ENCODE results near the gene WDR5. TPM values are rescaled to one million over a fixed set of nuclear protein-coding genes. Genes with fewer than 3 reads are reported as not detected.

Gene WDR5
- total RNA-seq, 1 experiment from 2014 or later, result 29.1 TPM

DNA sequence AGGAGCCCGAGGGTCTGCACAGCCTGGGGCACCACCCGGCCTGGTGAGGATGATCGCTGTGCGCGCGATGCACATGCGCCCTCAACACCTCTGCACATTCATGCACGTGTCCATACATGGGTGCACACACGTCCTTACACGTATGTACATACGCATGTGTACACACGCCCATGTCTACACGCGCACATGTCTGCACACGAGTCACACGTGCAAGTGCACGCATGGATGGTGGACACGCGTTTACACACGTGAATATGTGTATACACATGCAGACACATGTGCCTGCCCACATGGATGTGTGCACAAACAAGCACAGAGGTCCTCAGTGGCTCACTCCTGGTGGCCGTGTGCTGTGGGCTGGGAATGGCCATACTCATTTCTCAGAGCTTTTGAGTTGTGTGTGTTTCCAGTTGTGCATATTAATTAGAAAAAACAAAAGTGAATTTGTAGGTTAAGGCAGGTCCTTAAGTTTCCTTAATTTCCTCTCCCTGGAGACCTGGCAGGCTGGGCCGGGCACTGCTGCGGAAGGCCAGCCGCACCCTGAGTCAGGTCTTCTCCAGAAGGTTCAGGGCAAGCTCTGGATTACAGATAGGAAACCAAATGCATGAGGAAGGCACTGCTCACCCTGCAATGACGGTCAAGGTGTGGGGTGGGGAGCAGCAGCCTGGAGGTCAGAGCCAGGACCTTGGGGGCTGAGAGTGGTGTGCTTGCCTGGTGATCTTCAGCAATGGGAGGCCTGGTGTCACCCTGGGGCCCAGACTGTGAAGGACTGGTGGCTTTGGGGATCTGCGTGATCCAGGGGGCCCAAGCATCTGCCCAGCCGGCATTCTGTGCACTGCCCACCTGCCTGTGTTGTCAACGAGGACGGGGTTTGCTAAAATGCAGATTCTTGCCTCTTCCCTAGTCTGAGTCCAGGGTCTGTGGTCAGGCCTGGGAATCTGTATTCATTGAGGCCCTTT is 29.8 kb downstream of the WDR5 start:
- BruUV-seq (replicated peaks), result TSS peak; percentile 62

DNA sequence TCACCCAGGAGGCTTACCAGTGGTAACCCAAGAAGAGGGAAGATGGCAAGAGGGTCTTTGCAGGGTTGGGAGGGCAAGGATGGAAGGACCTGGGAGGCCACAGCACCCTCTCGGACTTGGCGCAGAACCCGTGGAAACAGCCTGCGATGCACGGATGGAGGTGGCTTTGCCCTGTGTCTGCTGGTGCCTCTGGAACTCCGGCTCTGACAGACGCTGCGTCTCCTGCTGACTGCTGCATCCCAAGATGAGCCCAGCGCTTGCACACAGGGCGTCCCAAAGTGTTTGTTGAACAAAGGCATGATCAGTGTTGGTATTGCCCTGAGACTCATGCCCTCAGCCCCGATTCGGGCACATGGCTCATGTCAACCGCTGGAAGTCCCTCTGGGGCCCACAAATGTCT is 30.5 kb downstream of the WDR5 start:
- Histone ChIP-seq H3K9me2 (replicated peaks; ENCODE audit: low read length) (no peaks in the 10 kb centered on the region), H3K27ac (ENCODE audit: low read length) (no peak overlapping the region), H3K79me2 (ENCODE audit: low read length) (no peaks in the 10 kb centered on the region), H3K9me3 (ENCODE audit: low read length) (no peaks in the 10 kb centered on the region), H3F3A (ENCODE audit: low read length, unreplicated experiment) (no peaks in the 10 kb centered on the region), H3K4me1 (ENCODE audit: insufficient read depth, low read length) (no peaks in the 10 kb centered on the region; the same call in 1 of the 2 replicates), H3K4me3 (ENCODE audit: low read length) (no peak overlapping the region), H4K20me1 (ENCODE audit: low read length) (no peaks in the 10 kb centered on the region), H3K27me3 (ENCODE audit: low read length) (no peaks in the 10 kb centered on the region), H2AFZ (ENCODE audit: low read length) (no peak overlapping the region), H3K4me2 (ENCODE audit: low read length) (no peak overlapping the region), H3K36me3 (ENCODE audit: low read depth, low read length) (no peaks in the 10 kb centered on the region), H3K9ac (ENCODE audit: low read length) (no peak overlapping the region)
- ChIA-PET CTCF (no interaction called here), POLR2A (ENCODE audit: unreplicated experiment) (no interaction called here)
- DNase-seq (no peak), ATAC-seq (no peak)
- BruUV-seq (replicated peaks), result no TSS peak
- TF ChIP-seq, protein P1, sequence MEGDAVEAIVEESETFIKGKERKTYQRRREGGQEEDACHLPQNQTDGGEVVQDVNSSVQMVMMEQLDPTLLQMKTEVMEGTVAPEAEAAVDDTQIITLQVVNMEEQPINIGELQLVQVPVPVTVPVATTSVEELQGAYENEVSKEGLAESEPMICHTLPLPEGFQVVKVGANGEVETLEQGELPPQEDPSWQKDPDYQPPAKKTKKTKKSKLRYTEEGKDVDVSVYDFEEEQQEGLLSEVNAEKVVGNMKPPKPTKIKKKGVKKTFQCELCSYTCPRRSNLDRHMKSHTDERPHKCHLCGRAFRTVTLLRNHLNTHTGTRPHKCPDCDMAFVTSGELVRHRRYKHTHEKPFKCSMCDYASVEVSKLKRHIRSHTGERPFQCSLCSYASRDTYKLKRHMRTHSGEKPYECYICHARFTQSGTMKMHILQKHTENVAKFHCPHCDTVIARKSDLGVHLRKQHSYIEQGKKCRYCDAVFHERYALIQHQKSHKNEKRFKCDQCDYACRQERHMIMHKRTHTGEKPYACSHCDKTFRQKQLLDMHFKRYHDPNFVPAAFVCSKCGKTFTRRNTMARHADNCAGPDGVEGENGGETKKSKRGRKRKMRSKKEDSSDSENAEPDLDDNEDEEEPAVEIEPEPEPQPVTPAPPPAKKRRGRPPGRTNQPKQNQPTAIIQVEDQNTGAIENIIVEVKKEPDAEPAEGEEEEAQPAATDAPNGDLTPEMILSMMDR (conservative IDR thresholded peaks at IDR 0.05; ENCODE audit: low read depth, low read length), result no peak
- TF ChIP-seq EZH2 (IDR thresholded peaks at IDR 0.05; ENCODE audit: low read length, unreplicated experiment), result no peak
- TF ChIP-seq EZH2phosphoT487 (IDR thresholded peaks at IDR 0.05; ENCODE audit: borderline replicate concordance, low read length), result no peak
- intact Hi-C loops (cut with micrococcal nuclease), result no loop called here

More for the DNA sequence above, 29.8 kb downstream of the WDR5 start:
- H3K4me1 ChIP-seq (ENCODE audit: insufficient read depth, low read length), result no peaks in the 10 kb centered on the region; the same call in 1 of the 2 replicates
- intact Hi-C loops (cut with micrococcal nuclease), result no loop called here
- H2AFZ ChIP-seq (ENCODE audit: low read length), result no peak overlapping the region
- H3F3A ChIP-seq (ENCODE audit: low read length, unreplicated experiment), result no peaks in the 10 kb centered on the region
- no peak overlapping the region for H3K27ac ChIP-seq (ENCODE audit: low read length)
- no peaks in the 10 kb centered on the region for H4K20me1 ChIP-seq (ENCODE audit: low read length)
- H3K4me2 ChIP-seq (ENCODE audit: low read length), result no peak overlapping the region
- no peaks in the 10 kb centered on the region for H3K9me2 ChIP-seq (replicated peaks; ENCODE audit: low read length)
- H3K4me3 ChIP-seq (ENCODE audit: low read length), result no peak overlapping the region
- ChIA-PET CTCF (no interaction called here), POLR2A (ENCODE audit: unreplicated experiment) (no interaction called here)
- ATAC-seq, result no peak
- H3K36me3 ChIP-seq (ENCODE audit: low read depth, low read length), result no peaks in the 10 kb centered on the region
- DNase-seq, result no peak
- TF ChIP-seq, protein P1 (conservative IDR thresholded peaks at IDR 0.05; ENCODE audit: low read depth, low read length), result no peak
- no peak for TF ChIP-seq EZH2phosphoT487 (IDR thresholded peaks at IDR 0.05; ENCODE audit: borderline replicate concordance, low read length)
- no peak for TF ChIP-seq EZH2 (IDR thresholded peaks at IDR 0.05; ENCODE audit: low read length, unreplicated experiment)
- no peaks in the 10 kb centered on the region for H3K27me3 ChIP-seq (ENCODE audit: low read length)
- no peak overlapping the region for H3K9ac ChIP-seq (ENCODE audit: low read length)
- H3K9me3 ChIP-seq (ENCODE audit: low read length), result no peaks in the 10 kb centered on the region
- no peaks in the 10 kb centered on the region for H3K79me2 ChIP-seq (ENCODE audit: low read length)

DNA sequence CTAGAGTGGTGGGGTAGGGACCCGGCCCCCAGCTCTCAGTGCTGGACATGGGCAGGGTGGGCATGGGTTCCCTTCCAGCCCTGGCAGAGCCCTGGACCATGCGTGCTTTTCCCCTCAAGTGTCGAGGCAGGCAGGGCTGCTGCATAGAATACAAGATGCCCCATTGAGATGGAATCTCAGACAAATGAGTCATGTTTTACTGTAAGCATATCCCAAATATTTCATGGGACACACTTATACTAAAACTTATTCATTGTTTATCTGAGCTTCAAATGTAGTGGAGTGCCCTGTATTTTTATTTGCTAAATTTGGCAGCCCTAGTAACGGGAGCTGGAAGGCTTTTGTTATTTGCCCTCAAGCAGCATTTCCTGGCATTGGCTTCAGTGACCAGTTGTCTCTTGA is 31.6 kb downstream of the WDR5 start:
- H3K36me3 ChIP-seq (ENCODE audit: low read depth, low read length), result no peaks in the 10 kb centered on the region
- intact Hi-C loops (cut with micrococcal nuclease), result no loop called here
- no peak for ATAC-seq
- H3K27ac ChIP-seq (ENCODE audit: low read length), result no peak overlapping the region
- no peak overlapping the region for H3K4me3 ChIP-seq (ENCODE audit: low read length)
- no peaks in the 10 kb centered on the region for H3K79me2 ChIP-seq (ENCODE audit: low read length)
- H3K9me3 ChIP-seq (ENCODE audit: low read length), result no peaks in the 10 kb centered on the region
- no peaks in the 10 kb centered on the region for H3K27me3 ChIP-seq (ENCODE audit: low read length)
- H3K4me2 ChIP-seq (ENCODE audit: low read length), result no peak overlapping the region
- no peak overlapping the region for H3K9ac ChIP-seq (ENCODE audit: low read length)
- ChIA-PET CTCF (no interaction called here), POLR2A (ENCODE audit: unreplicated experiment) (no interaction called here)
- H2AFZ ChIP-seq (ENCODE audit: low read length), result no peak overlapping the region
- DNase-seq, result peak; percentile 43
- no peaks in the 10 kb centered on the region for H4K20me1 ChIP-seq (ENCODE audit: low read length)
- BruUV-seq (replicated peaks), result no TSS peak
- TF ChIP-seq, protein P1 (conservative IDR thresholded peaks at IDR 0.05; ENCODE audit: low read depth, low read length), result no peak
- no peak for TF ChIP-seq EZH2phosphoT487 (IDR thresholded peaks at IDR 0.05; ENCODE audit: borderline replicate concordance, low read length)
- TF ChIP-seq EZH2 (IDR thresholded peaks at IDR 0.05; ENCODE audit: low read length, unreplicated experiment), result no peak
- H3K4me1 ChIP-seq (ENCODE audit: insufficient read depth, low read length), result no peaks in the 10 kb centered on the region; the same call in 1 of the 2 replicates
- H3K9me2 ChIP-seq (replicated peaks; ENCODE audit: low read length), result no peaks in the 10 kb centered on the region
- H3F3A ChIP-seq (ENCODE audit: low read length, unreplicated experiment), result no peaks in the 10 kb centered on the region
